ENCODE measurements around the gene CAMTA1.

- TF ChIP-seq GABPA (IDR thresholded peaks at IDR 0.05 in 1 of 2, conservative IDR thresholded peaks at IDR 0.05 in 1 of 2) (no peak), FOXA1 (IDR thresholded peaks at IDR 0.05) (no peak), RAD21 (IDR thresholded peaks at IDR 0.05) (no peak), TAF1 (conservative IDR thresholded peaks at IDR 0.05) (no peak), EGR1 (IDR thresholded peaks at IDR 0.05; ENCODE audit: low read depth in 2 of 2) (no peak), SP1 (IDR thresholded peaks at IDR 0.05) (no peak), JUND (IDR thresholded peaks at IDR 0.05) (no peak)
- TF ChIP-seq, protein P1, sequence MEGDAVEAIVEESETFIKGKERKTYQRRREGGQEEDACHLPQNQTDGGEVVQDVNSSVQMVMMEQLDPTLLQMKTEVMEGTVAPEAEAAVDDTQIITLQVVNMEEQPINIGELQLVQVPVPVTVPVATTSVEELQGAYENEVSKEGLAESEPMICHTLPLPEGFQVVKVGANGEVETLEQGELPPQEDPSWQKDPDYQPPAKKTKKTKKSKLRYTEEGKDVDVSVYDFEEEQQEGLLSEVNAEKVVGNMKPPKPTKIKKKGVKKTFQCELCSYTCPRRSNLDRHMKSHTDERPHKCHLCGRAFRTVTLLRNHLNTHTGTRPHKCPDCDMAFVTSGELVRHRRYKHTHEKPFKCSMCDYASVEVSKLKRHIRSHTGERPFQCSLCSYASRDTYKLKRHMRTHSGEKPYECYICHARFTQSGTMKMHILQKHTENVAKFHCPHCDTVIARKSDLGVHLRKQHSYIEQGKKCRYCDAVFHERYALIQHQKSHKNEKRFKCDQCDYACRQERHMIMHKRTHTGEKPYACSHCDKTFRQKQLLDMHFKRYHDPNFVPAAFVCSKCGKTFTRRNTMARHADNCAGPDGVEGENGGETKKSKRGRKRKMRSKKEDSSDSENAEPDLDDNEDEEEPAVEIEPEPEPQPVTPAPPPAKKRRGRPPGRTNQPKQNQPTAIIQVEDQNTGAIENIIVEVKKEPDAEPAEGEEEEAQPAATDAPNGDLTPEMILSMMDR (IDR thresholded peaks at IDR 0.05; ENCODE audit: low read depth, low read length, missing input control): no peak
- TF ChIP-seq, protein P2, sequence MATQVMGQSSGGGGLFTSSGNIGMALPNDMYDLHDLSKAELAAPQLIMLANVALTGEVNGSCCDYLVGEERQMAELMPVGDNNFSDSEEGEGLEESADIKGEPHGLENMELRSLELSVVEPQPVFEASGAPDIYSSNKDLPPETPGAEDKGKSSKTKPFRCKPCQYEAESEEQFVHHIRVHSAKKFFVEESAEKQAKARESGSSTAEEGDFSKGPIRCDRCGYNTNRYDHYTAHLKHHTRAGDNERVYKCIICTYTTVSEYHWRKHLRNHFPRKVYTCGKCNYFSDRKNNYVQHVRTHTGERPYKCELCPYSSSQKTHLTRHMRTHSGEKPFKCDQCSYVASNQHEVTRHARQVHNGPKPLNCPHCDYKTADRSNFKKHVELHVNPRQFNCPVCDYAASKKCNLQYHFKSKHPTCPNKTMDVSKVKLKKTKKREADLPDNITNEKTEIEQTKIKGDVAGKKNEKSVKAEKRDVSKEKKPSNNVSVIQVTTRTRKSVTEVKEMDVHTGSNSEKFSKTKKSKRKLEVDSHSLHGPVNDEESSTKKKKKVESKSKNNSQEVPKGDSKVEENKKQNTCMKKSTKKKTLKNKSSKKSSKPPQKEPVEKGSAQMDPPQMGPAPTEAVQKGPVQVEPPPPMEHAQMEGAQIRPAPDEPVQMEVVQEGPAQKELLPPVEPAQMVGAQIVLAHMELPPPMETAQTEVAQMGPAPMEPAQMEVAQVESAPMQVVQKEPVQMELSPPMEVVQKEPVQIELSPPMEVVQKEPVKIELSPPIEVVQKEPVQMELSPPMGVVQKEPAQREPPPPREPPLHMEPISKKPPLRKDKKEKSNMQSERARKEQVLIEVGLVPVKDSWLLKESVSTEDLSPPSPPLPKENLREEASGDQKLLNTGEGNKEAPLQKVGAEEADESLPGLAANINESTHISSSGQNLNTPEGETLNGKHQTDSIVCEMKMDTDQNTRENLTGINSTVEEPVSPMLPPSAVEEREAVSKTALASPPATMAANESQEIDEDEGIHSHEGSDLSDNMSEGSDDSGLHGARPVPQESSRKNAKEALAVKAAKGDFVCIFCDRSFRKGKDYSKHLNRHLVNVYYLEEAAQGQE (IDR thresholded peaks at IDR 0.05): no peak
Measured at GRCh38 chr1:7221826-7222694, 436.8 kb downstream of the CAMTA1 start.

All from liver (tissue), 3 donors.